Hematopoietic multipotent progenitor cell treated with erythropoietin and hydrocortisone succinate and interleukin-3 and kit ligand, for 6 days (in vitro differentiated cells): Measurements from ENCODE around the gene SKA3.
"Not testable (repeated sequence)": the region's sequence is repeated elsewhere in the genome, so short reads cannot be mapped to it uniquely, and the experiment has no call there.

Experiments used
- DNase-seq: peaks from one replicate; pipeline ENCODE4 v3.0.0-alpha.2; 2015

Gene SKA3

DNA sequence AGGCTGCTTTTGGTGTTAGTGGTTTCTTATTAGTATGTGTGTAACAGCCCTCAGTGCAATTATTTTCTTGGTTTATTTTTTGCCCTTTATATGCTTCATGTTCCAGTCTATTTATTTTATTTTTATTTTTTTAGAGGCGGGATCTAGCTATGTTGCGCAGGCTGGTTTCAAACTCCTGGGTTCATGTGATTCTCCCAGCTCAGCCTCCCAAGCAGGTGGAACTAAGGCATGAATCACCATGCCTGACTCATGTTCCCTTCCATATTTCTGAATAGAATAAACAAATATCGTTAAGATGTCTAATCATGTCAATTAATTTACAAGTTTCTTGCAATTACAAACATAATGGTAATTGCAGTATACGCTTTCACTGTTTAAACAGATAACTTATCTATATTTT, 11.7 kb downstream of the SKA3 start:
- DNase-seq: no peak

- no peak for DNase-seq
Measured at GRCh38 chr13:21152251-21152899, 24.0 kb downstream of the SKA3 start.

GRCh38 chr13:21150013-21150412, 26.3 kb downstream of the SKA3 start:
- DNase-seq: no peak

DNA sequence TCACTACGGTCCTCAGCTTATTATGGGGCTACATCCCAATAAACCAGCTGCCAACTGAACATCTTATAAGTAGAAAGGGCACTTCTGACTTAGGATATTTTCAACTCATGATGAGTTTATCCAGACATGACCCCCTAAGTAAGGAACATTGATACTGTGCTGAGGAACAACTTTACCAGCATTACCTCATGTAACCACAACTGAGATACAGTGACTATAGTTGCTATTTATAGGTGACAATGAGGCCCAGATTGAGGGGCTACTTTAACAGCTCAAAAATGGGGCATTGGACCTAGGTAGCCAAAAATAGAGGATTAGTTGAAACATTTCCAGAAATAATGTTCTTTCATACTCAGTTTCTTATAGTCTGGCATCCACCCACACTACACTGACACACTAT, 26.8 kb downstream of the SKA3 start:
- no peak for DNase-seq

GRCh38 chr13:21148557-21149258, 27.6 kb downstream of the SKA3 start:
- no peak for DNase-seq

DNA sequence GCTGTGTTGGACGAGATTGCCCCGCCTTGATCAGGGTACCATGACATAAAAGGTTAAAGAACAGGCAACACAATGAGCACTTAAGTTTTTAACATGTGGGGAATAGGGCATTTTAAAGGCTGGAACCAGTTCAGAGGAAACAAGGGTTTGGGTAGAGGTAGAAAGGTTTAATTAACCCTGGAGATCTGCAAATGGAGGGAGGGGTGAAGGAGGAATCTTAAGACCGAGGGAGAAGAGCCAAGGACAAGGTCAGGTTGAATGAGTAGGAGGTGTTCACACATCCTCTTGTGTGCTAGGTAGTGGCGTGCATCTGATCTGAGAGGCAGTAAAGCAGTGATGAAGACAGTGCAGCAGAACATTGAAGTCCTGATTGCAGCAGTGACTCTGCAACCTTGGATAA, 28.5 kb downstream of the SKA3 start:
- no peak for DNase-seq

GRCh38 chr13:21142766-21143165, 33.6 kb downstream of the SKA3 start:
- no peak for DNase-seq

GRCh38 chr13:21139374-21139773, 37.0 kb downstream of the SKA3 start:
- no peak for DNase-seq

DNA sequence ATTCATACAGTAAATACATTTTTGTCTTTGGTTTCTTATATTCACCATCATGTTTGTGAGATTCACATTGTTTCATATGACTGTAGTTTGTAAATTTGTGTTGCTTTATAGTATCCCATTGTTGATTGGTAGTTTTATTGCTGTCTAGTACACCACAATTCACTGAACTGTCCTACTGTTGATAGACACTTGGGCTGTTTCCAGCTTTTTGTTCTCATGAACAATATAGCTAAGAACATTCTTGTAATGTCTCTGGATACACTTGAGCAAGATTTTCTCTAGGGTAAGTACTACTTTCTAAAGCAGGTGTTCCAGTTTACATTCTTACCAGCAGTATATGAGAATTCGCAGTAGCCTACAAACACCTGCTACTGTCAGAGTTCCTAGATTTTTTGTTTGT, 37.8 kb downstream of the SKA3 start:
- peak; percentile 31 for DNase-seq

DNA sequence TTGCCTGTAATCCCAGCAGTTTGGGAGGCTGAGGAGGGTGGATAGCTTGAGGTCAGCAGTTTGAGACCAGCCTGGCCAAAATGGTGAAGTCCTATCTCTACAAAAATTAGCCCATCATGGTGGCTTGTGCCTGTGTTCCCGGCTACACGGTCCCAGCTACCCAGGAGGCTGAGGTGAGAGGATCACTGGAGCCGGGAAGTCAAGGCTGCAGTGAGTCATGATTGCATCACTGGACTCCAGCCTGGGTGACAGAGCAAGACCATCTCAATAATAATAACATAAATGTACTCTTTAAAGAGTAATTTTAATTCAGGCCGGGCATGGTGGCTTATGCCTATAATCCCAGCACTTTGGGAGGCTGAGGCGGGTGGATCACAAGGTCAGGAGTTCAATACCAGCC, 38.7 kb downstream of the SKA3 start:
- no peak for DNase-seq

- DNase-seq: not testable (repeated sequence)
Measured at GRCh38 chr13:21135833-21136232, 40.5 kb downstream of the SKA3 start.

- DNase-seq: no peak
Measured at GRCh38 chr13:21134475-21134874, 41.9 kb downstream of the SKA3 start.

DNA sequence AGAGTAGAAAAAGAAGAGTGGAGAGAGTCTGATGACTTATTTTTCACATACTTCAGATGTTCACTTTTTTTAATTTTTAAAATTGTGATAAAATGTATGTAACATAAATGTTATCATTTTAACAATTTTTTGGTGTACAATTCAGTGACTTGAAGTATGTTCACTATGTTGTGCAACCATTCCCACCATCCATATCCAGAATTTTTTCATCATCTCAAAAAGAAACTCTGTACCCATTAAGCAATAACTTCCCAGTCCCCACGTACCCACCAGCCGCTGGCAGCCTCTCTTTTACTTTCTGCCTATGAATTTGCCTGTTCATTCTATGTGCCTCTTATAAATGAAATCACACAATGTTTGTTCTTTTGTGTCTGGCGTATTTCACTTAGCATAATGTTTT, 43.3 kb downstream of the SKA3 start:
- no peak for DNase-seq

DNA sequence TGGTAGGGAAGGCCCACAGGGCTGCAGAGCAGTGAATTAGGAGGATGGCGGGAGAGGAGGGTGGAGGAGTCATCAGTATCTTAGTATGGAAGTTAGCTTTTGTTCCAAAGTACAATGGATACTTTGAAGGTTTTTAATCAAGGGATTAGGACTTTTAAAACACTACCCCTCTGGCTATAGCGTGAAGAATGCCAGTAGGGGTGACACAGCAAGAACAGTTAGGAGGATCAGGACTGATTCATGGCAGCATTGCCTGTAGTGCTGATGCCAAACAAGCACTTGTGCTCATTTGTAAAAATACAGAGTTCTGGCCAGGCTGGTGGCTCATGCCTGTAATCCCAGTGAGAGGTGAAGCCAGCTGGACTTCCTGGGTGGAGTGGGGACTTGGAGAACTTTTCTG, 46.2 kb downstream of the SKA3 start:
- no peak for DNase-seq

DNA sequence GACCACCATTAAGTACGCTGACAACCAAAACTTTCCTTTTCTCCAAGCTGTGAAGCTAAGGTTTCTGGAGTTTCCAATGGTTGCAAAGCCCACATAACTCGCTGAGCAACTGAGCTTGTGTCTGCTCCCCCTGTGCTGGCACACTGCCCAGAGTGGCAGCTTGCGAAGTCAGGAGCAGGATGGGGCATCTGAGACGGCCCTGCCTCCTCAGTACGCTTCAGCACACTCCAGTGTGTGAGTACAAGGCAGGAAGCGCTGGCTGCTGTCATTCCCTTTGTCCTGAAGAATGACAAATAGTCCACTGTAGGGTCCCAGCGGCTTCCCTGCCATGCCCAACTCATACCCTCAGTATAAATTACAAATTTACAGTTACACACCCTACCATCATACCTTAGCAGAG, 51.5 kb downstream of the SKA3 start:
- DNase-seq: peak; percentile 66

DNA sequence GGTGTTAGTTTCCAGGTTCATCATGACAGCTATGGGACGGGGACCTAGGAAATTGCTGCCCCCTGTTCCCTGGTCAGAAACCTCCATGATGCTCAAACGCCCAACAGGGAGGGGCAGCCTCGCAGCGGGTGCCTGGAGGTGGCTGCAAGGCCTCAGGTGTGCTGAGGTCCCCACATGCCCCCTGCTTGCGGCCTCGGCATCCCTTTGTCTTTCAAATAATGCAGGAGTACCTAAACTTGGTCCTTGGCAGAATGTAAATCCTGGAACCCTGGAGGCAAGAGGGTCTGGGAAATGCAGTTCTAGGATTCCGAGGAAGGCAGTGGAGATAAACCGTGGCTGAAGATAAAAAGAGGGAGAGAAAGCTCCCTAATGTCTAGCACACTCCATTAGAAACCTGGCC, 52.4 kb downstream of the SKA3 start:
- no peak for DNase-seq

GRCh38 chr13:21121616-21122015, 54.7 kb downstream of the SKA3 start:
- DNase-seq: no peak

DNA sequence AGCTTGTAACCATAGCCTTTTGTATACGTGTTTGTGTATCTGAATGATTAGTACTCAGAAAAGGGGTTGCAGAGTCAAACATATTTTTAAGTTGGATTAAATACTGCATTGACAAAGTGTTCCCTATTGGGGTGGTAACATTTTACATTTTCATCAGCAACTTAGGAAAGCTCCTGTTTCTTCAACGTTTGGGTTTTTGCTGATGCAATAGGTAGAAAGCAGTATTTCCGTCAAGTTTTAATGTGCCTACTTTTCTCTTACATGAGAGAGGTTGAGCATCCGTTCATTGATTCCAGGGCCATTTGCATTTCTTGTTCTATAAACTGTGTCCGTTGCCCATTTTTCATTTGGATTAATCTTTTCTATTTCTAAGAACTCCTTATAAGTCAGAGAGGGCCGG, 56.2 kb downstream of the SKA3 start:
- DNase-seq: no peak

GRCh38 chr13:21119526-21119925, 56.8 kb downstream of the SKA3 start:
- DNase-seq: no peak

DNA sequence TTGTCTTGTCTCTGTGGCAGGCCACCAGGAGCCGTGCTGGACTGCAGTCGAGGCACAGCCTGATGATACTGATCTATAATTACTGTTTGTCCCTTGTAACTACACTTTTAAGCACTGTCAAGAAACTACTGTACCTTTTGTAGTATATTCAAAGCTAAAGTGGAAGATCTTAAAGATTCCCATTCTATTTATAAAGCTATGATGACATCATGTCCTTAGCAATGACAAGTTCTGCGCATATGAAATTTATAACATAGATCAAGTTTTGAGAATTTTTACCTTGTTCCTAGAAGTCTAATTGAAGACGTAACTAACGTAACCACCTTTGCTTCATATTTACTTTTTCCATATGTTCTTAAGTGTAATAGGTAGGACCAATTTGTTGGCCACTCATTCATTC, 58.2 kb downstream of the SKA3 start:
- no peak for DNase-seq

- no peak for DNase-seq
Measured at GRCh38 chr13:21117104-21117809, 59.1 kb downstream of the SKA3 start.

- no peak for DNase-seq
Measured at GRCh38 chr13:21116141-21116540, 60.2 kb downstream of the SKA3 start.

DNA sequence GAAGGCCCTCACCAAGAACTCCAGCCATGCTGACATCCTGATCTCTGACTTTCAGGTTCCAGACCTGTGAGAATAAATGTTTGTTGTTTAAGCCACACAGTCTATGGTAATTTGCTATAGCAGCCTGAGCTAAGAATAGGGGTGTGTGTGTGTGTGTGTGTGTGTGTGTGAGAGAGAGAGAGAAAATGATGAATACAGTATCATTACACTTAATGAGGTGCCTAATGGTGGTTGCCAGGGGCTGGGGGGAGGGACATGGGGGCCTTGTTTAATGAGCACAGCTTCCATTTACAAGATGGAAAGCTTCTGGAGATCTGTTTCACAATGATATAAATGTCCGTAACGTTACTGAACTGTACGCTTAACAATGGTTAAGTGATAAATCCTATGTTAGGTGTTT, 61.1 kb downstream of the SKA3 start:
- no peak for DNase-seq

DNA sequence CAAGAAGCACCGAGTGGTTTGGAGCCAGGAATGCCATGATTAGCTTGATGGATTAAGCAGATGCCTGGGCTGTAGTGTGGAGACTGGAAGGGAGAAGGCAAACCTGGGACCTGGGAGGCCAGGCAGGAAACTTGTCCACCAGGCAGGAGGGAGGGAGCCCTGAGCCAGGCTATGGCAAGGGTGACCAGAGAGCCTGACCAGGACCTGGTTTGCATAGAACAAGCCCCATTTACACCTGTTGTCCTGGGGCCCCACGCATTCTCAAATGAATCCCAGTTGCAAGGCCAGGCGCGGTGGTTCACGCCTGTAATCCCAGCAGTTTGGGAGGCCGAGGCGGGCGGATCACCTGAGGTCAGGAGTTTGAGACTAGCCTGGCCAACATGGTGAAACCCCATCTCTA, 64.8 kb downstream of the SKA3 start:
- DNase-seq: no peak
